Hippocampal formation (tissue), 2 donors: ENCODE data around the gene CAVIN3.

Source experiments
- DNase-seq, 2 donors: peaks; one replicate each; lab custom pipeline; 2025; lab: John Stamatoyannopoulos, UW

CAVIN3 gene, protein sequence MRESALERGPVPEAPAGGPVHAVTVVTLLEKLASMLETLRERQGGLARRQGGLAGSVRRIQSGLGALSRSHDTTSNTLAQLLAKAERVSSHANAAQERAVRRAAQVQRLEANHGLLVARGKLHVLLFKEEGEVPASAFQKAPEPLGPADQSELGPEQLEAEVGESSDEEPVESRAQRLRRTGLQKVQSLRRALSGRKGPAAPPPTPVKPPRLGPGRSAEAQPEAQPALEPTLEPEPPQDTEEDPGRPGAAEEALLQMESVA

GRCh38 chr11:6320411-6321155, at the start of gene CAVIN3:
Gene CAVIN3 (minus strand): TSS chr11:6320501. CDS start chr11:6320476, 25 bp downstream.
- DNase-seq: no peak

DNA sequence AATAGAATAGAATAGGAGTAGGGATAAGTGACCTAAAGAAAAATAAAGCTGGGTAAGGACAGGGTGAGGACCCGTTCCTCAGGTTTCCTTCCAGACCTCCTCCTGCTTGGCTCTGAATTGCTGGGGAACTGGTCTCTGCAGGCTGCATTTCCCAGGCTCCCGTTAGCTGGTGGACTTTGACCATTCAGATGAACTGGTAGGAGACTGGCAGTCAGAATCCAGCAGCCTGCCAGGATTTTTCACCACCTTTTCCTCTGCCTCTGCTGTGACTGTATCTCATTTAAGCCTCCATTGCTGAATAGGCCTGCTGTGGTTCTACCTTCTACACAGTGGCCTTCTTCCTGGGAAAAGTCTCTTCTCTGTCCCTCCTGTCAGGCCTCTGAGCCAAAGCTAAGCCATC, 45.4 kb upstream of the CAVIN3 start:
- DNase-seq: no peak

DNA sequence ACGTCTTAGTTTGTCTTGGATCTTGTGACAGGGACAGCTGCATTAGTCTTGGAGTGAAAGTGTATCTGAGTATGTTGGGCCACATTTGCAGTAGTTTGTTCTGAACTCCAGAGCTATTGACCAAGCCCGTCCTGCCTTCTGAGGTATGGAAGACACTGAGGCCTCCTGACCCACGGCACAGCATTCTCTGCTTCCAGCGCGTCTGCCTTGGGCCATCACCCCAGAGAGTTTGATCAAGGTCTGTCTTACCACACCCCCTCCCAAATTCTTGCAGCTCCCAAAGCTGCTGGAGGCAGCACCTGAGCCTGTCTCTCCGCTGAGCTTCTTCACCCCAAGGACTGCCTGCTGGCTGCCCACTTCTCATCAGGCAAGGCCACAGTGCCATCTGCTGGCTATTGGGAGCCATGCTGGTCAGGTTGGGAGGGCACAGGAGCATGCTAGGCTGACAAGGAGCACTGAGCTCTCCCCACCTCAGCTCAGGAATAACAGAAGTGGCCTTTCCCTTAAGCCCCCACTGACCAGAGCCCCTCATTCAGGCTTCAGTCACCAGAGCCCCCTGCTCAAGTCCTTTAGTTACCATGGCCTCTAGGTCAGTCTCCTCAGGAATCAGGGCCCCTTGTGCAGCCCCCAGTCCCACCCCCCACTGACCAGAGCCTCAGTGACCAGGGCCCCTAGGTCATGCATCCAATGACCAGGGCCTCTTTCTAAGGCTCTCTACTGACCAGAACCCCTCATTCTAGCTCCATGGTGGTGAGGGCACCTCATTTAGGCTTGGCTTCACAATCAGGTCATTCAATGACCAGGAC, 42.8 kb upstream of the CAVIN3 start:
- DNase-seq: peak; percentile 45 to 46

DNA sequence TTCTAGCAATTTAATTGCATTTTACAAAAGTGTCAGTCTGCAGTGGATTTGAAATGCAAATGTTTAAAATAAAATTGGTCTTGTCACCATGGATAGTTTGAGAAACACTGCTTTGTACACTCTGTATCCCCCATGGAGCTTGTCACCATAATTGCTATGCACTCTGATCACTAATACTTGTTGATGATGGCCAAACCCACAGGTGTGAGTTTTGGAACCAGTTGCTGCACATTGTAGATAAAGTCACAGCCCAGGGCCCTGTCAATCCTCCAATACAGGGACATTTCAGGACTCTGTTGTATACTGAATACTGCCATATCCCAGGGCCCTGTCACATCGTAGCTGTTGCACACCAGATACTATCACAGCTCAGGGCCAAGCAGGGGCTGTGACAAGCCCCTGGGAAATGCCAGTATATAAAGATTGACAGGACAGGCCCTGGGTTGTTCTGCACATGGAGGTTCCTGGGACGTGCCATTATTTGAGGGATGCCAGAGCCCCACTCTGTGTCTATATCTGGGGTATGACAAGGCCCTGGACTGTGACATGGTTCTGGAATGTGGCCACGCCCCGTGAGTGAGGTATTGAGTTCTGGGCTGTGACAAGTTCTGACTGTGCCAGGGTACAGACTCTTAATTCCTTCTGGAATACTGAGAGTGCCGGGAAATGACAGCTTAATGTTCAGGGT, 42.0 kb upstream of the CAVIN3 start:
- DNase-seq: no peak

GRCh38 chr11:6360183-6360582, 39.9 kb upstream of the CAVIN3 start:
- no peak for DNase-seq

GRCh38 chr11:6357222-6357621, 36.9 kb upstream of the CAVIN3 start:
- peak in 1 of 2 donors; percentile 51 for DNase-seq

GRCh38 chr11:6356503-6357055, 36.3 kb upstream of the CAVIN3 start:
- no peak for DNase-seq

- DNase-seq: no peak
Measured at GRCh38 chr11:6354651-6355485, 34.6 kb upstream of the CAVIN3 start.

GRCh38 chr11:6353367-6353987, 33.2 kb upstream of the CAVIN3 start:
- DNase-seq: peak; percentile 0 to 26

GRCh38 chr11:6351782-6352382, 31.6 kb upstream of the CAVIN3 start:
- no peak for DNase-seq

- DNase-seq: peak in 1 of 2 donors; percentile 9
Measured at GRCh38 chr11:6350486-6350885, 30.2 kb upstream of the CAVIN3 start.

GRCh38 chr11:6350043-6350442, 29.7 kb upstream of the CAVIN3 start:
- no peak for DNase-seq

DNA sequence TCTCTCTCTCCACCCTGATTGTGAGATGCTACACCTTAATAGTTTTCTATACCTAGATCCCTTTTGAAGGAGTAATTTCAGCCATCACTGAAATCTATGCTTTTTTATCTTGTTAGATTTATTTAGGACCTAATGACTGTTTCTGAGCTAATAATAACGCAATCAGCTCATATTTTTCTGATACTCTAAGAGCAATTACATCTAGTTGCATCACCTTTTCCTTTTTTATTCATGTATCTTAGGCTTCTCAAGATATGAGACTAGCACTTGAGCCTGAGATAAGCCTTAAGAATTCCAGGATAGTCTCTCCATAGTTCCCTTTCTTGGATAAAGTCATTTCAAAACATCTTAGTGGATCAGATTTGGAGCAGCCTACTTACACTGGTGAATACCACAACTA, 25.1 kb upstream of the CAVIN3 start:
- DNase-seq: no peak

GRCh38 chr11:6336293-6336692, 16.0 kb upstream of the CAVIN3 start:
- DNase-seq: no peak

- no peak for DNase-seq
Measured at GRCh38 chr11:6334806-6335205, 14.5 kb upstream of the CAVIN3 start.

DNA sequence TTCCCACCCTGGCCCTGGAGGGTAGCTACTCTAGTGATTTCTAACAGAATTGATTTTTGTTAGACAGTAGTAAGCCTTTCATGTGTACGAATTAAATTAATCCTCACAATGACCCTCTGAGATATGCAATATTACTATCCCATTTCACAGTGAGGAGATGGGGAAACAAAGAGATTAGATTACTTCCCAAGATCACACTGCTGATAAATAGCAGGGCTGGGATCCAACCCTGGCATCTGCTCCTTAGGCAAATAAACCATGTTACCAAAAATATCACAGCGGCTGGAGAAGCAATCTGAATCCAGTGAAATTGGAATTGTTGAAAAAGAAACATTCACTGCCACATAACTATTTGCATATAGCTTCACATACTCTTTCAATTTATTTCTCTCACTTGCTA, 12.8 kb upstream of the CAVIN3 start:
- DNase-seq: peak in 1 of 2 donors; percentile 19

- DNase-seq: no peak
Measured at GRCh38 chr11:6332066-6332465, 11.8 kb upstream of the CAVIN3 start.

- DNase-seq: no peak
Measured at GRCh38 chr11:6328321-6328720, 8.0 kb upstream of the CAVIN3 start.

DNA sequence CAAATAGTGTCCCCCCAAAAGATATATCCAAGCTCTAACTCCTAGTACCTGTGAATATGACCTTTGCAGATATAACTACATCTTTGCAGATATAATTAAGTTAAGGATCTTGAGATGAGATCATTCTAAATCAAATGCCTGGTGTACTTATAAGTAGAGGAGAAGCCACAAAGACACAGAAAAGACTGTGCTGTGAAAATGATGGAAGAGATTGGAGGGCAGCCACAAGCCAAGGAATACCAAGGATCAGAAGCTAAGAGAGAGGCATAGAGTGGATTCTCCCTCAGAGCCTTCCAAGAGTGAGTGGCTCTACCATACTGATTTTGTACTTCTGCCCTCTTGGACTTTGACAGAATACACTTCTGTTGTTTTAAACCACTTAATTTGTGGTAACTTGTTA, 7.5 kb upstream of the CAVIN3 start:
- no peak for DNase-seq

DNA sequence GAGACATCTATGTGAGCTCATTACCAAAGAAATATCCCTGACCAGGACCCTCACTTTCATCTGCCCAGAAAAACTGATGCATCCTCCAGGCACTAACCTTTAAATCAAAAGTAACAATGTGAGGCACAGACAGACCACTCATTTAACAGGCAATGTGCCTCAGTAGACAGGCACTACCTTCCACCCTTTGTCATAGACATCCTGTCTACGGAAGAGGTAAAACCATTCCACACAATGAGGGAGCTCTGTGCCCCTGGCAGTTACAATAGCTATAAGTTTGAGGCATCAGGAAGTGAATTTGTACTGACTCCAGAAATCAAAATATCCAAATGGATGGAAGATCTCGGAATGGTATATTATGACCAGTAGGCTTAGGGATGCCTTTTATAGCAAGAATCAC, 6.7 kb upstream of the CAVIN3 start:
- no peak for DNase-seq
